SU-DHL-6 (cell line): Measurements from ENCODE around the gene EPHB6.

Experiments
- EZH2phosphoT487 ChIP-seq: fragments of 200-600 bp; sonication (generic), shearing (Covaris generic); conservative IDR thresholded peaks from 2 replicates; pipeline ENCODE4 v1.6.1; 2018; ENCODE audit warnings: mild to moderate bottlenecking, antibody characterized with exemption, low read length, moderate library complexity, mixed read lengths
- TF ChIP-seq, protein P1 (sequence below): fragments of 200-600 bp; sonication (generic); IDR thresholded peaks from one replicate; pipeline ENCODE4 v1.5.1; 2017; ENCODE audit warnings: antibody characterized with exemption, mild to moderate bottlenecking, low read length, moderate library complexity; ENCODE audit not compliant: insufficient read depth, poor library complexity, severe bottlenecking

DNA sequence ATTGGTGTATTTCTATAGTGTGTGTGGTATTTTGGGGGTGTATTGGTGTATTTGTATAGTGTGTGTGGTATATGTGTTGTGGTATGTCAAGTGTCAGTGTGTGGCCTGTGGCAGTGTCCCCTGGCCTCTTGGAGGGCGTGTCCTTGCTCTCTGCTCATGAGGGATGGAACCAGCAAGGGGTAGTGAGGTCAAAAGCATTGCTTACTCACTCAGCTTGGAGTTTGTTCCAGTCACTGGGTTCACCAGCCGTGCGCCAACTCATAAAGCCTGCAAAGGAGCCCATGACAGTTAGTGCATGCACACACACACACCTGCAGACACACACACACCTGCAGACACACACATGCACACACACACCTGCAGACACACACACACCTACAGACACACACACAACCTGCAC, 34.9 kb downstream of the EPHB6 start:
- TF ChIP-seq, protein P1, sequence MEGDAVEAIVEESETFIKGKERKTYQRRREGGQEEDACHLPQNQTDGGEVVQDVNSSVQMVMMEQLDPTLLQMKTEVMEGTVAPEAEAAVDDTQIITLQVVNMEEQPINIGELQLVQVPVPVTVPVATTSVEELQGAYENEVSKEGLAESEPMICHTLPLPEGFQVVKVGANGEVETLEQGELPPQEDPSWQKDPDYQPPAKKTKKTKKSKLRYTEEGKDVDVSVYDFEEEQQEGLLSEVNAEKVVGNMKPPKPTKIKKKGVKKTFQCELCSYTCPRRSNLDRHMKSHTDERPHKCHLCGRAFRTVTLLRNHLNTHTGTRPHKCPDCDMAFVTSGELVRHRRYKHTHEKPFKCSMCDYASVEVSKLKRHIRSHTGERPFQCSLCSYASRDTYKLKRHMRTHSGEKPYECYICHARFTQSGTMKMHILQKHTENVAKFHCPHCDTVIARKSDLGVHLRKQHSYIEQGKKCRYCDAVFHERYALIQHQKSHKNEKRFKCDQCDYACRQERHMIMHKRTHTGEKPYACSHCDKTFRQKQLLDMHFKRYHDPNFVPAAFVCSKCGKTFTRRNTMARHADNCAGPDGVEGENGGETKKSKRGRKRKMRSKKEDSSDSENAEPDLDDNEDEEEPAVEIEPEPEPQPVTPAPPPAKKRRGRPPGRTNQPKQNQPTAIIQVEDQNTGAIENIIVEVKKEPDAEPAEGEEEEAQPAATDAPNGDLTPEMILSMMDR = no peak
- TF ChIP-seq EZH2phosphoT487 = no peak
